HepG2 (cell line): ENCODE measurements around the gene COX4I1. TPM values are rescaled to one million over a fixed set of nuclear protein-coding genes. Genes with fewer than 3 reads are reported as not detected.

Source experiments
- ATF3 ChIP-seq: sonication (generic); formaldehyde crosslinking; IDR thresholded peaks from 2 replicates; pipeline ENCODE4 v1.4.0; 2020; ENCODE audit warnings: missing genetic modification reagents
- BCL3 ChIP-seq: sonication (generic); formaldehyde crosslinking; IDR thresholded peaks from 2 replicates; pipeline ENCODE4 v1.5.1; 2020; ENCODE audit warnings: mild to moderate bottlenecking, missing genetic modification reagents, moderate library complexity
- EHMT2 ChIP-seq: fragments of 200-600 bp; sonication (generic); IDR thresholded peaks from 2 replicates; pipeline ENCODE4 v1.7.0; 2017; ENCODE audit warnings: antibody characterized with exemption, low read depth, low read length, borderline replicate concordance
- ETV5 ChIP-seq: IDR thresholded peaks from 2 replicates; pipeline ENCODE4 v1.6.1; 2018; ENCODE audit warnings: missing biosample characterization, missing genetic modification reagents, inconsistent platforms, borderline replicate concordance
- ETV6 ChIP-seq: sonication (generic); formaldehyde crosslinking; conservative IDR thresholded peaks from 2 replicates; pipeline ENCODE4 v1.4.0; 2020; ENCODE audit warnings: missing genetic modification reagents
- IKZF4 ChIP-seq: sonication (generic); formaldehyde crosslinking; IDR thresholded peaks from 2 replicates; pipeline ENCODE4 v1.5.1; 2020; ENCODE audit warnings: borderline replicate concordance, mild to moderate bottlenecking, low read depth, missing genetic modification reagents; ENCODE audit errors: not compliant biosample characterization
- KLF16 ChIP-seq, 2 experiments: sonication (generic) in 1 of 2; formaldehyde crosslinking in 1 of 2; IDR thresholded peaks; 2 replicates each; pipeline versions ENCODE4 v1.6.1 to v1.8.0; 2016 to 2023; ENCODE audit warnings: missing genetic modification reagents in 2 of 2, missing compliant biosample characterization in 1 of 2
- MLLT10 ChIP-seq: sonication (generic); formaldehyde crosslinking; IDR thresholded peaks from 2 replicates; pipeline ENCODE4 v1.4.0; 2020; ENCODE audit warnings: missing genetic modification reagents
- PHF8 ChIP-seq: sonication (generic); formaldehyde crosslinking; IDR thresholded peaks from 2 replicates; pipeline ENCODE4 v1.5.0; 2020; ENCODE audit warnings: missing genetic modification reagents
- RARA ChIP-seq: IDR thresholded peaks from 2 replicates; pipeline ENCODE4 v1.6.1; 2016; ENCODE audit warnings: missing genetic modification reagents, missing compliant biosample characterization
- SOX6 ChIP-seq, 2 experiments: fragments of 450-650 bp in 1 of 2; sonication (generic) in 1 of 2; formaldehyde crosslinking in 1 of 2; IDR thresholded peaks; 2 replicates each; pipeline versions ENCODE4 v1.4.0 to v1.6.1; 2017 to 2020; ENCODE audit warnings: antibody characterized with exemption in 1 of 2, mild to moderate bottlenecking in 1 of 2, missing genetic modification reagents in 1 of 2
- ZHX1 ChIP-seq: sonication (generic); formaldehyde crosslinking; IDR thresholded peaks from 2 replicates; pipeline ENCODE4 v1.8.1; 2022; ENCODE audit warnings: low read depth, mild to moderate bottlenecking, missing genetic modification reagents
- ZNF143 ChIP-seq: sonication (generic); formaldehyde crosslinking; IDR thresholded peaks from 2 replicates; pipeline ENCODE4 v1.4.0; 2020; ENCODE audit warnings: missing genetic modification reagents
- ZNF235 ChIP-seq: sonication (generic); formaldehyde crosslinking; IDR thresholded peaks from 2 replicates; pipeline ENCODE4 v1.8.1; 2023; ENCODE audit warnings: mild to moderate bottlenecking, missing genetic modification reagents, borderline replicate concordance
- ZNF329 ChIP-seq: sonication (generic); formaldehyde crosslinking; IDR thresholded peaks from 2 replicates; pipeline ENCODE4 v1.9.0; 2021; ENCODE audit warnings: low read depth, mild to moderate bottlenecking, missing genetic modification reagents
- ZNF451 ChIP-seq: sonication (generic); formaldehyde crosslinking; IDR thresholded peaks from 2 replicates; pipeline ENCODE4 v1.5.0; 2020; ENCODE audit warnings: mild to moderate bottlenecking, missing genetic modification reagents
- ZNF619 ChIP-seq: sonication (generic); formaldehyde crosslinking; IDR thresholded peaks from 2 replicates; pipeline ENCODE4 v1.4.0; 2020; ENCODE audit warnings: mild to moderate bottlenecking, missing genetic modification reagents
- ZNF816 ChIP-seq: sonication (generic); formaldehyde crosslinking; IDR thresholded peaks from 2 replicates; pipeline ENCODE4 v1.8.0; 2022; ENCODE audit warnings: missing genetic modification reagents, mild to moderate bottlenecking, borderline replicate concordance
- ZSCAN31 ChIP-seq: sonication (generic); formaldehyde crosslinking; IDR thresholded peaks from 2 replicates; pipeline ENCODE4 v1.5.0; 2020; ENCODE audit warnings: low read depth, mild to moderate bottlenecking, missing genetic modification reagents
- polyA plus RNA-seq, 8 experiments: library from polyadenylated mRNA; depleted of rRNA in 3 of 8; stranded (reverse) in 7 of 8; unstranded in 1 of 8; fragments of >200 nt; fragmentation: Illumina TruSeq in 4 of 8; extraction: Trizol in 4 of 8; gene quantifications; 2 replicates each; pipeline versions ENCODE4 v1.2.1 to v1.2.3, GENCODE V29; 2011 to 2016; ENCODE audit warnings: low read depth in 4 of 8, missing spikeins in 1 of 8, mixed read lengths in 1 of 8; ENCODE audit not compliant: insufficient read depth in 1 of 8
- total RNA-seq, 5 experiments: library from RNA; depleted of rRNA; stranded (reverse); fragments of >200 nt; fragmentation: Illumina TruSeq; extraction: Trizol; gene quantifications; 2 replicates each; pipeline ENCODE4 v1.2.3, GENCODE V29; 2016; ENCODE audit warnings: low read depth in 1 of 5
- TF ChIP-seq, protein P1 (sequence below): IDR thresholded peaks from 2 replicates; pipeline ENCODE4 v1.6.1; 2016

The COX4I1 gene
- total and polyA plus RNA-seq, 2 of the 13 experiments (the other 11 are each of a cell fraction or from before 2014, with no cell fraction given), result 658 to 902 TPM

DNA sequence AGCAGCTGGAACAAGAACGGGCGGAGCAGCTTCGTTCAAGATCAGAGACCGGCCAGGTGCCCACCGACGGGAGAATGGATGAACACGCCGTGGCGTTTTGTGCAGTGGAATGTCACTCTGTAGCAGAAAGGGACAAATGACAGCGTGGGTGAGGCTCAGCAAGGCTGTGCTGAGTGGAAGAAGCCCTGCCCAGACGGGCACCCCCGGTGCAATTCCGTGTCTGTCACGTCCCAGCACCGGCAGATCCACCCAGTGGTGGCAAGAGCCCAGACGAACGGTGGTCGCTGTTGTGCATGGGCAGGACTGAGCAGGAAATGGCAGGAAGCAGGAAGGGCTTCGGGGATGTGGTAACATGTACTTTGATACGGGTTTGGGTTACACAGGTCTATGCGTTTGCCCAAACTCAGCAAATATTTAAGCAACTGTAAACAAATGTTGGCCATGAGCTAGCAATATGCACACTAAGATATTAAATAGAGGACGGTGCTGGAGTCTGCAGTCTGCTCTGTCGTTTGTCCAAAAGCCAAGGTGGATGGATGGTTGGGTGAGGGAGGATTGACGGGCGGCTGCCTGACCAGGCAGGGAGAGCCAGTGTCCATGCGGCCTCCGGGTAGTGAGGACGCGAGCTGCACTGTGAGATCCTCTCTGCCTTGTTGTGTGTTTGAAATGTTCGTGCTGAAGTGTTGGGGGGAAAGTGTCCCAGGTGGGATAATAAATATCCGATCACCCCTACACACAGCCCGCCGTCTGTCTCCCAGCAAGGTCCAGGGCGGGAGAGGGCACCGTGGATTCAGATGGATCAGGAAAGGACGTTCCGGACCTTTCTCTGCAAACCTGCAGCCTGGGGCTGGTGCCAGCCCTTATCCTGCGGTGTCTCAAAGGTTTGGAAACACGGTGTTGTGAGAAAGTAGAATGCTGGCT lies 48.4 kb downstream of the COX4I1 start (continued):
- TF ChIP-seq ZSCAN31 (CRISPR knock-in tag) (peak; percentile 62), ATF3 (CRISPR knock-in tag) (no peak; the same call in 1 of the 2 replicates), IKZF4 (CRISPR knock-in tag) (no peak), MLLT10 (CRISPR knock-in tag) (no peak), BCL3 (CRISPR knock-in tag) (peak; percentile 83), EHMT2 (peak; percentile 26; the same call in 1 of the 2 replicates), ZHX1 (CRISPR knock-in tag) (peak; percentile 83), ZNF329 (peak; percentile 66; the same call in 1 of the 2 replicates), ETV6 (peak; percentile 85; the same call in 1 of the 2 replicates), ZNF816 (CRISPR knock-in tag) (peak; percentile 43; the same call in 1 of the 2 replicates), SOX6 (IDR thresholded peaks at IDR 0.05) (no peak), SOX6 (CRISPR knock-in tag; IDR thresholded peaks at IDR 0.05) (peak; percentile 94), PHF8 (CRISPR knock-in tag) (no peak; the same call in 1 of the 2 replicates), ZNF619 (peak; percentile 60; the same call in 1 of the 2 replicates), KLF16 (CRISPR knock-in tag; IDR thresholded peaks at IDR 0.05) (peak in 1 of 2 experiments; percentile 91; a peak in 3 of 4 replicates), ETV5 (CRISPR knock-in tag) (peak; percentile 98), ZNF451 (CRISPR knock-in tag) (0 out of 2 replicates have a peak, but pooled peaks have one; percentile 79), ZNF235 (CRISPR knock-in tag) (no peak), RARA (CRISPR knock-in tag) (peak; percentile 88), ZNF143 (CRISPR knock-in tag) (no peak)
- TF ChIP-seq, protein P1, sequence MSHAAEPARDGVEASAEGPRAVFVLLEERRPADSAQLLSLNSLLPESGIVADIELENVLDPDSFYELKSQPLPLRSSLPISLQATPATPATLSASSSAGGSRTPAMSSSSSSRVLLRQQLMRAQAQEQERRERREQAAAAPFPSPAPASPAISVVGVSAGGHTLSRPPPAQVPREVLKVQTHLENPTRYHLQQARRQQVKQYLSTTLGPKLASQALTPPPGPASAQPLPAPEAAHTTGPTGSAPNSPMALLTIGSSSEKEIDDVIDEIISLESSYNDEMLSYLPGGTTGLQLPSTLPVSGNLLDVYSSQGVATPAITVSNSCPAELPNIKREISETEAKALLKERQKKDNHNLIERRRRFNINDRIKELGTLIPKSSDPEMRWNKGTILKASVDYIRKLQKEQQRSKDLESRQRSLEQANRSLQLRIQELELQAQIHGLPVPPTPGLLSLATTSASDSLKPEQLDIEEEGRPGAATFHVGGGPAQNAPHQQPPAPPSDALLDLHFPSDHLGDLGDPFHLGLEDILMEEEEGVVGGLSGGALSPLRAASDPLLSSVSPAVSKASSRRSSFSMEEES (CRISPR knock-in tag), result peak; percentile 61
